Right lobe of liver (tissue), 4 donors: Measurements from ENCODE around the gene C1R.

ENCODE experiments used
- POLR2A ChIP-seq: fragments of 450-650 bp; IDR thresholded peaks from one replicate; pipeline ENCODE4 v1.6.1; 2017; ENCODE audit warnings: antibody characterized with exemption, mild to moderate bottlenecking
- TF ChIP-seq, protein P1 (sequence below), 4 donors: fragments of 200-600 bp in 3 of 4; fragments of 450-650 bp in 1 of 4; IDR thresholded peaks; one replicate each; pipeline versions ENCODE4 v1.5.1 to v1.8.0; 2016 to 2022; ENCODE audit warnings: antibody characterized with exemption in 4 of 4, mild to moderate bottlenecking in 2 of 4
- donor health status: DM: no; HTN: no; CAD: no.
- donor health status: DM: no; HTN: no; CAD: no.
- donor health status: DM: no; HTN: yes; CAD: no.

DNA sequence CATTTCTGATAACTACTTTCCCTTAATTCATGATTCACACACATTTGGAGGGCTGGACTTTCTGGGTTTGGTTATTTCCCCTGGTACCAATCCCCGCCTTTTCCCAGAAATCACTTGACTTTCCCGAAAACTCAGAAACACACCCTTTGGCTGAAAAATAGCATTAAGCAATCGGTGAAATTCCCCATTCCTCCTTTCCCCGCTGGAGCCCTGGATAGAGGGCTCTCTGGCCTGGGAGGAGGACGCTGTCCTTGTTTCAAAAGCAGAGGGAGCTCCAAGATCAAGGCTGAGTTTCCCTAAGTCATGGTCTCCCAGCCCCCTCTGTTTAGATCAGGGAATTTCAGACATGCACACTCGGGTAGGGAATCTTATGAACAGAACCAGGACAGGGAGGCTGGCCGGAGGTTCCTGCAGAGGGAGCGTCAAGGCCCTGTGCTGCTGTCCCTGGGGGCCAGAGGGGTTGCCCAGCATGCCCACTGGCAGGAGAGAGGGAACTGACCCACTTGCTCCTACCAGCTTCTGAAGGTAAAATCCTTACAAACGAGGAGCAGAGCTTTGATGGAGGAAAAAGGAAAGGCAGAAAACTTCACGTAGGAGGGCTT, 31.8 kb downstream of the C1R start, which contains the start of gene C1S:
- TF ChIP-seq, protein P1, sequence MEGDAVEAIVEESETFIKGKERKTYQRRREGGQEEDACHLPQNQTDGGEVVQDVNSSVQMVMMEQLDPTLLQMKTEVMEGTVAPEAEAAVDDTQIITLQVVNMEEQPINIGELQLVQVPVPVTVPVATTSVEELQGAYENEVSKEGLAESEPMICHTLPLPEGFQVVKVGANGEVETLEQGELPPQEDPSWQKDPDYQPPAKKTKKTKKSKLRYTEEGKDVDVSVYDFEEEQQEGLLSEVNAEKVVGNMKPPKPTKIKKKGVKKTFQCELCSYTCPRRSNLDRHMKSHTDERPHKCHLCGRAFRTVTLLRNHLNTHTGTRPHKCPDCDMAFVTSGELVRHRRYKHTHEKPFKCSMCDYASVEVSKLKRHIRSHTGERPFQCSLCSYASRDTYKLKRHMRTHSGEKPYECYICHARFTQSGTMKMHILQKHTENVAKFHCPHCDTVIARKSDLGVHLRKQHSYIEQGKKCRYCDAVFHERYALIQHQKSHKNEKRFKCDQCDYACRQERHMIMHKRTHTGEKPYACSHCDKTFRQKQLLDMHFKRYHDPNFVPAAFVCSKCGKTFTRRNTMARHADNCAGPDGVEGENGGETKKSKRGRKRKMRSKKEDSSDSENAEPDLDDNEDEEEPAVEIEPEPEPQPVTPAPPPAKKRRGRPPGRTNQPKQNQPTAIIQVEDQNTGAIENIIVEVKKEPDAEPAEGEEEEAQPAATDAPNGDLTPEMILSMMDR (IDR thresholded peaks at IDR 0.05), result peak; percentile 81 to 93 (median 83)
- TF ChIP-seq POLR2A, result peak; percentile 93
